Stimulated activated effector memory CD8-positive, alpha-beta T cell treated with anti-CD3 and anti-CD28 coated beads, Interleukin-12 subunit alpha, Interleukin-12 subunit beta, amount 100 ng/mL, for 72 hours (primary cell): ENCODE results near the gene NPEPL1.

Experiments
- ATAC-seq: fragments of 150-1000 bp; cut with Tn5 transposase; 2 replicates; pipeline ENCODE4 v1.10.0; 2021
- DNase-seq, 2 donors: peaks; one replicate each; pipeline ENCODE4 v3.0.0; 2021 to 2022; ENCODE audit warnings: low spot score in 2 of 2
- H3K27ac Mint-ChIP-seq: one replicate; pipeline ENCODE4 v1.8.0; 2022; ENCODE audit warnings: mild to moderate bottlenecking, mixed read lengths
- H3K36me3 Mint-ChIP-seq: one replicate; pipeline ENCODE4 v1.8.0; 2022; ENCODE audit warnings: mild to moderate bottlenecking, mixed read lengths
- H3K4me1 Mint-ChIP-seq: one replicate; pipeline ENCODE4 v1.8.0; 2022; ENCODE audit warnings: mixed read lengths
- H3K4me3 Mint-ChIP-seq: one replicate; pipeline ENCODE4 v1.8.0; 2022; ENCODE audit warnings: mild to moderate bottlenecking, mixed read lengths
- H3K9me3 Mint-ChIP-seq: one replicate; pipeline ENCODE4 v1.8.0; 2022; ENCODE audit warnings: mixed read lengths

Gene NPEPL1

GRCh38 chr20:58651946-58652605 is 40.5 kb upstream of the NPEPL1 start:
- Mint-ChIP-seq H3K4me3 (peak overlapping the region; percentile 100), H3K4me1 (peaks cover 31% of the 10 kb centered on the region)
- peak; percentile 29 to 77 for DNase-seq

GRCh38 chr20:58652606-58653294 is 39.9 kb upstream of the NPEPL1 start:
- Mint-ChIP-seq H3K4me3 (peak overlapping the region; percentile 100), H3K27ac (peak overlapping the region; percentile 100), H3K4me1 (peaks cover 38% of the 10 kb centered on the region), H3K9me3 (no peaks in the 10 kb centered on the region), H3K36me3 (peaks cover 57% of the 10 kb centered on the region)
- no peak for ATAC-seq
- peak in 1 of 2 donors; percentile 45 for DNase-seq

More at GRCh38 chr20:58651946-58652605, 40.5 kb upstream of the NPEPL1 start:
- Mint-ChIP-seq H3K27ac (peak overlapping the region; percentile 100), H3K36me3 (peaks cover 51% of the 10 kb centered on the region), H3K9me3 (no peaks in the 10 kb centered on the region)
- ATAC-seq, result peak; percentile 68

GRCh38 chr20:58654337-58654736 is 38.3 kb upstream of the NPEPL1 start:
- no peaks in the 10 kb centered on the region for H3K9me3 Mint-ChIP-seq

GRCh38 chr20:58655328-58656107 is 37.1 kb upstream of the NPEPL1 start:
- peak overlapping the region; percentile 84 for H3K27ac Mint-ChIP-seq
- H3K4me1 Mint-ChIP-seq, result peaks cover 56% of the 10 kb centered on the region
- peaks cover 78% of the 10 kb centered on the region for H3K36me3 Mint-ChIP-seq
- H3K9me3 Mint-ChIP-seq, result no peaks in the 10 kb centered on the region
- peak in 1 of 2 donors; percentile 42 for DNase-seq
- peak overlapping the region; percentile 53 for H3K4me3 Mint-ChIP-seq
- no peak for ATAC-seq

More at GRCh38 chr20:58654337-58654736, 38.3 kb upstream of the NPEPL1 start:
- peaks cover 45% of the 10 kb centered on the region for H3K4me1 Mint-ChIP-seq
- DNase-seq, result no peak
- no peak overlapping the region for H3K27ac Mint-ChIP-seq
- peaks cover 67% of the 10 kb centered on the region for H3K36me3 Mint-ChIP-seq
- no peak for ATAC-seq
- no peak overlapping the region for H3K4me3 Mint-ChIP-seq

- H3K36me3 Mint-ChIP-seq, result peaks cover 80% of the 10 kb centered on the region
- H3K4me3 Mint-ChIP-seq, result peak overlapping the region; percentile 53
- H3K9me3 Mint-ChIP-seq, result no peaks in the 10 kb centered on the region
- ATAC-seq, result no peak
- DNase-seq, result peak in 1 of 2 donors; percentile 43
- peaks cover 68% of the 10 kb centered on the region for H3K4me1 Mint-ChIP-seq
- H3K27ac Mint-ChIP-seq, result peak overlapping the region; percentile 84
Measured at GRCh38 chr20:58656831-58657230, 35.8 kb upstream of the NPEPL1 start.

- H3K9me3 Mint-ChIP-seq, result no peaks in the 10 kb centered on the region
- H3K4me3 Mint-ChIP-seq, result peak overlapping the region; percentile 53
- no peak for ATAC-seq
- peaks cover 81% of the 10 kb centered on the region for H3K36me3 Mint-ChIP-seq
- H3K27ac Mint-ChIP-seq, result peak overlapping the region; percentile 84
- no peak for DNase-seq
- peaks cover 73% of the 10 kb centered on the region for H3K4me1 Mint-ChIP-seq
Measured at GRCh38 chr20:58657262-58657661, 35.3 kb upstream of the NPEPL1 start.

- peaks cover 69% of the 10 kb centered on the region for H3K4me1 Mint-ChIP-seq
- ATAC-seq, result no peak
- no peak for DNase-seq
- H3K9me3 Mint-ChIP-seq, result no peaks in the 10 kb centered on the region
- peaks cover 87% of the 10 kb centered on the region for H3K36me3 Mint-ChIP-seq
- H3K27ac Mint-ChIP-seq, result peak overlapping the region; percentile 84
- peak overlapping the region; percentile 53 for H3K4me3 Mint-ChIP-seq
Measured at GRCh38 chr20:58657986-58658385, 34.6 kb upstream of the NPEPL1 start.

GRCh38 chr20:58658760-58659159 is 33.8 kb upstream of the NPEPL1 start:
- ATAC-seq, result no peak
- peak overlapping the region; percentile 95 for H3K27ac Mint-ChIP-seq
- no peak for DNase-seq
- peak overlapping the region; percentile 67 for H3K4me3 Mint-ChIP-seq
- H3K36me3 Mint-ChIP-seq, result peaks cover 89% of the 10 kb centered on the region
- peaks cover 64% of the 10 kb centered on the region for H3K4me1 Mint-ChIP-seq
- H3K9me3 Mint-ChIP-seq, result no peaks in the 10 kb centered on the region

- Mint-ChIP-seq H3K27ac (peak overlapping the region; percentile 95), H3K9me3 (no peaks in the 10 kb centered on the region), H3K4me3 (peak overlapping the region; percentile 67), H3K36me3 (peaks cover 89% of the 10 kb centered on the region), H3K4me1 (peaks cover 64% of the 10 kb centered on the region)
- peak; percentile 64 for ATAC-seq
- peak in 1 of 2 donors; percentile 49 for DNase-seq
Measured at GRCh38 chr20:58659841-58660240, 32.8 kb upstream of the NPEPL1 start.

GRCh38 chr20:58660855-58661597 is 31.6 kb upstream of the NPEPL1 start:
- Mint-ChIP-seq H3K4me3 (peak overlapping the region; percentile 67), H3K4me1 (peaks cover 58% of the 10 kb centered on the region), H3K27ac (peak overlapping the region; percentile 95), H3K36me3 (peaks cover 90% of the 10 kb centered on the region), H3K9me3 (no peaks in the 10 kb centered on the region)
- DNase-seq (peak in 1 of 2 donors; percentile 48), ATAC-seq (peak; percentile 78)

- H3K4me1 Mint-ChIP-seq, result peaks cover 50% of the 10 kb centered on the region
- peak in 1 of 2 donors; percentile 42 for DNase-seq
- ATAC-seq, result no peak
- H3K36me3 Mint-ChIP-seq, result peaks cover 94% of the 10 kb centered on the region
- no peaks in the 10 kb centered on the region for H3K9me3 Mint-ChIP-seq
- peak overlapping the region; percentile 67 for H3K4me3 Mint-ChIP-seq
- H3K27ac Mint-ChIP-seq, result peak overlapping the region; percentile 95
Measured at GRCh38 chr20:58661598-58662473, 30.8 kb upstream of the NPEPL1 start.

GRCh38 chr20:58664331-58664730 is 28.3 kb upstream of the NPEPL1 start:
- Mint-ChIP-seq H3K27ac (peak overlapping the region; percentile 43), H3K4me1 (peaks cover 28% of the 10 kb centered on the region), H3K4me3 (no peak overlapping the region), H3K36me3 (peaks cover 92% of the 10 kb centered on the region), H3K9me3 (no peaks in the 10 kb centered on the region)
- DNase-seq, result no peak
- ATAC-seq, result no peak

GRCh38 chr20:58664883-58665282 is 27.7 kb upstream of the NPEPL1 start:
- Mint-ChIP-seq H3K4me1 (peaks cover 23% of the 10 kb centered on the region), H3K9me3 (no peaks in the 10 kb centered on the region), H3K4me3 (no peak overlapping the region), H3K36me3 (peaks cover 92% of the 10 kb centered on the region), H3K27ac (peak overlapping the region; percentile 38)
- no peak for DNase-seq
- no peak for ATAC-seq

GRCh38 chr20:58665606-58666005 is 27.0 kb upstream of the NPEPL1 start:
- peaks cover 92% of the 10 kb centered on the region for H3K36me3 Mint-ChIP-seq
- H3K4me3 Mint-ChIP-seq, result no peak overlapping the region
- no peaks in the 10 kb centered on the region for H3K9me3 Mint-ChIP-seq
- H3K27ac Mint-ChIP-seq, result peak overlapping the region; percentile 38
- H3K4me1 Mint-ChIP-seq, result peaks cover 17% of the 10 kb centered on the region
- ATAC-seq (no peak), DNase-seq (no peak)
